GM21825 (cell line): ENCODE data around the gene EHD4.
A peak's percentile ranks its signal among the peaks of the same experiment; 100 is the strongest.

ENCODE experiments used
- ATAC-seq: cut with Tn5 transposase; IDR thresholded peaks from one replicate; pipeline ENCODE4 v1.9.1; 2021; ENCODE audit warnings: mild to moderate bottlenecking, moderate library complexity; ENCODE audit not compliant: unreplicated experiment

Gene EHD4

DNA sequence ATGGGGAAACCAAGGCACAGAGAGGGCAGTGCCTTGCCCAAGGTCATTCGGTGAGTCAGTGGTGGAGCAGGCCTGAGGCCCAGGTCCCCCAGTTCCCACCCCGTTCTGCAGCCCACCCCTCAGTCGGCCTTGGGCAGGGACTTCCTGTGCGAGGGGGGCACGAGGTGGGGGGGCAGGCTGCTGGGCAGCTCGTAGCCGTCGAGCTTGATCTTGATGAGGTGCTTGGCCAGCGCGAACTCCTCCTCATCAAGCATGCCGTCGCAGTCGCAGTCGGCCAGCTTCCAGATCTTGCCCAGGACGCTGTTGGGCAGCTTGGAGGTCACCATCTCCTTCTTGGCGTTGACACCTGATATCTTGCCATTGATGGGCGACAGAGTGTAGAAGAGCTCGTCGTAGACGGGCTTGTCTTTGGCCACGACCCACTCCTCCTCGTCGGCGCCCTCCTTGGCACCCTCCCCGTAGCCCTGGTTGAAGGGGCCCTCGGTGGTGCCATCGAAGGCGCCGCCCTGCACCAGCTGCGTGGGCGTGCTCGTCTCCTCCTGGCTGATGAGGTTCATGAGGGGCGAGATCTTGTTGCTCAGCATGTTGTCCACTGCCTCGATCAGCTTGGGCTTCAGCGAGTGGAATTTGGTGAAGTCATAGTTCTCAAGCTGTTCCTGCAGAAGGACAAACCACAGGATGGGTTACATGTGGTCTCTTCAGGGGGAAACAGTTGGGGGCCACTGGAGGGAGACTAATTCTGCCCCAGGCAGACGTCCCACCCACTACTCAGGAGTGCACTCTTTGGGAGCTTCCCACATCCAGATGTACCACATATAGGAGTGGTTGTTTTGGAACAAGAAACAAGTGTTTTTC lies 71.6 kb downstream of the EHD4 start:
- no peak for ATAC-seq

DNA sequence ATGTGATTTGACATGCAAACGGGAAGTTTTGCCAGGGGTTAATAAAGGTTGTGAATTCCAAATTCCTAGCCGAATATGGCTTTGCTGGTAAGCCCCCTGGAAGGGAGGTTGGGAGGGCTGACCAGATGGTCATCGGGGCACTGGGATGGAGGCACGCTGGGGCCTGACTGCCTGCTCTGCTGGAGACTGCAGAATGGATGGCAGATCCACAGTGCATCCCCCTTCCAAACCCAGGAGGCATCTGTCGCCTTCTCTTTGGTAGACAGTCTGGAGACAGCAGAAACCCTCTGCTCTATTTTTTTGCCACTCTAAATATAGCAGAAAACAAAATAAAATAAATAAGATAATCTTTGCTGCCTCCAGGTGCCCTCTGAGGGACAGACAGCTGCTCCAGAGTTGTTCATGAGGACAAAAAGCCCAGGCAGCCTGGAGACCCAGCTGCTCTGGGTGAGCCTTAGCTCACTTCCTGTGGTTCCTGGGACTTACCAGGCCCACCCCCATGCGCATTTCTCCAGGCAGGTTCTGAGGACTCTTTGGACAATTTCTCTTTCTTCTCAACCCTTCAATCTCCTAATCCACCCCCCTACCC lies 72.4 kb downstream of the EHD4 start:
- ATAC-seq, result no peak

DNA sequence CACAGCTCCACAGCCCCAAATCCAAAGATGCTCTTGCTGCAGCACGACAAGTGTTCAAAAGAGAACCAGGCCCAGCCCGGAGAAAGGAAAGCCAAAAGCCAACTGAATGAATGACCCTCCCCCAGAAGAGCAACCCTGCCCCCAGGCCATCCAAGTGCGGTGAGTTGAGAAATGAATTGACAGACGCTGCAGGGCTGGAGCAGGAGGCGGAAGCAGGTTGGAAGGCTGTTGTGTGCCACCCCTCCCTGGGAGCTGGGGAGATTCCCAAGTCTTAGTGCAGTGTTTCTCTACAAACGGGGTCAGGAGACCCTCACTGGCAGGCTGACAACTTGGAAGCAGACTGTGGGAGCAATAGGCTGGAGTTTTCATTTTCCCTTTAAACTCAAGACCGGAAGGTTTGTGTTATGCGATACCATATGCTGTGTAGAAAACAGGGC lies 75.0 kb downstream of the EHD4 start:
- no peak for ATAC-seq

DNA sequence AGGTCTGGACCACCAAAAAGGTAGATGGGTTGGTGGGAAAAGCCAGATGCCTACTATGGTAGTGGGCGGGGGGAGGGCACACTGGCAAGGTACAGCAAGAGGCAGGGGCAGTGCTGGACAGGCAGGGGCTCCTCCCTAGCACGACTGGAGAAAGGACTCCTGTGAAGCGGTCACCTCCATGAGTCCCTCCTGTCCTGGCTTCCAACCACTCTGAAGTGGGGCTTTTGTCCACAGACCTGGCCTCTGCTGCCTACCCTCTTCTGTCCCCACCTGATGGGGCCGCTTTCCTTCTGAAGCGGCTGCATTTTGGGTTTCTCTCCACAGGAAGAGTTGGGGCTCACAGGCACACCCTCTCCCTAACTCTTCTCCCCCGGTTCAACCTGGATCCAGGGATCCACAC lies 75.8 kb downstream of the EHD4 start:
- ATAC-seq, result no peak

DNA sequence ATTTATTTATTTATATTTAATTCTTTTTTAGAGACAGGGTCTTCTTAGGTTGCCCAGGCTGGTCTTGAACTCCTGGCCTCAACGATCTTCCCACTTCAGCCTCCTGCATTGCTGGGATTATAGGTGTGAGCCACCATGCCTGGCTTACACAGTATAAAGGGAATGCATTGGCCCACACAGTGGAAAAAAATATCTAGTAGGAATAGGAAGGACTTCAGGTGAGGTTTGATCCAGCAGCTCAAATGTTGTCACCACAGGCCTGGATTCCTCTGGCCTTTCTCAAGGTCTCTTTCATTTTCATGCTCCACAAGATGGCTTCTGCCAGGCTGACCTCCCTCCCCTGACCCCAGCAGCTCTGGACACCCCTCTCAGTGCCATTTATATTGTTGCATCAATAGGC lies 76.4 kb downstream of the EHD4 start:
- no peak for ATAC-seq

DNA sequence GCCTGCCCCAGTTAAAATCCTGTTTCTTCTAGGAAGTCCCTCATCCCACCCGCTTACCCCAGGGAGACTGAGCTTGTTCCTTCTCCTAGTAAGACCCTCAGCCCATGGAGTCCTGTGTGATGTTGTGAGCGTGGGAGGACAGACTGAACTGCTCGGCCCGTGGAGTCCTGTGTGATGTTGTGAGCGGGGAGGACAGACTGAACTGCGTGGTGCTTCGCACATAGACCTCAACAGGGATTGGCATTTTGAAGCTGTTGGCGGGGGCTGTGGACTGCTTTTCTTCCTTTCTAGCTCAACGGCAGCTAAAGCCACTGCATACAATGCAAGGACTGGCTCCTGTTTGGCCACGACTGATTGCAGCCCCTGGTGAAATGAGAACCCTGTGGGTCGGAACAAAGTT lies 76.9 kb downstream of the EHD4 start:
- ATAC-seq, result no peak

DNA sequence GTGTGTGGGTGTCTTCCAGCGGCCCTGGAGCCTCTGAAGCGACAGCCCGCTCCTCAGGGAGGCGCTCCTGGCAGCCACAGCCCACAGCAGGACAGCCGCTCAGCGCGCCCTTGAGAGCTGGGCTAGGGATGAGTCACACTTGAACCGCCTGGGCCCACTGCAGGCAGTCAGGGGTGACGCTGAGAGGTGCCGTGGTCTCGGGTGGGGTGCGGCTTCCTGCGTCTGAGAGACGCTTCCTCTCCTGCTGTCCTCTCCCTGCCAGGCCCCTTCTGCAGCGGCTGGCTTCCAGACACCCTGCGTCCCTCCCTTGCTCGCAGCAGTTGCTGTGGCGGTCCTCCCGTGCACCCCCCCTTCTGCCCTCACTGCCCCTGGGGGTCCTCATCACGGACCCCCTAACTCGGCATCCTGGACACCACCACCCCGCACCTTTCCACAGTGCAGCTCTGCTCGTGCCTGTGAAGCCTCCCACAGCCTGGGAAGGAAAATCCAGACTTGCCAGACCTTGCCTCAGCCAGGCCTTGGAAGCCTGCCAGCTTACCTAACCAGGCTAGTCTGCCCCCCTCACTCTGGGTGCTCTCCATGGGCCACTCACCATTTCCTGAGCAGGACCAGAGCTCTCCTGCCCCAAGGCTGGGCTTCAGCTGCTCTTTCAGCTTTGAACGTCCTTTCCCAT lies 77.4 kb downstream of the EHD4 start:
- ATAC-seq, result peak; percentile 87

DNA sequence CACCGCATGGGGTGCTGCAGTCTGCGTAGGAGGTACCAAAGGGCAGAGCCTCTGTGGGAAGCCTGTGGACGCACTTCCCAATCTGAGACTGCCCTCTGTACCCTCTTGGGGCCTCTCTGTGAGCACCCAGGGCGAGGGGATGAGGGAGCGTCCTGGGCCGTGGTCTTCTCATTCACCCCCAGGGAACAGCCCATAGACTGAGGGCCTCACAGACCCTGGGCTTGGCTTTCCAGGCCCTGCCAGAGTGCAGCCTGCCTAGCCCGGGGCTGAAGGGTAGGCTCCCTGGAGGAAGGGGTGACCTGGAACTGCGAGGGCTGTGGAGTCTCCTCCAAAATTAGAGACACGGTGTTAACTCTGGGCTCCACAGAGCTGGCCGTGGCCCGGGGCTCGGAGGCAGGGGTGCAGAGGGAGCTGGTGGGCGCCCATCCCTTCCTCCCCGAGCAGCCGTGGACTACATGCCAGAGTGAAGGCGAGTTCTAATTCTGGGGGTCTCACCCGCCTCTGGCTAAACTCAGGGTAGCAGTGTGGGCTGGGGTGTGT lies 78.0 kb downstream of the EHD4 start:
- ATAC-seq, result no peak

DNA sequence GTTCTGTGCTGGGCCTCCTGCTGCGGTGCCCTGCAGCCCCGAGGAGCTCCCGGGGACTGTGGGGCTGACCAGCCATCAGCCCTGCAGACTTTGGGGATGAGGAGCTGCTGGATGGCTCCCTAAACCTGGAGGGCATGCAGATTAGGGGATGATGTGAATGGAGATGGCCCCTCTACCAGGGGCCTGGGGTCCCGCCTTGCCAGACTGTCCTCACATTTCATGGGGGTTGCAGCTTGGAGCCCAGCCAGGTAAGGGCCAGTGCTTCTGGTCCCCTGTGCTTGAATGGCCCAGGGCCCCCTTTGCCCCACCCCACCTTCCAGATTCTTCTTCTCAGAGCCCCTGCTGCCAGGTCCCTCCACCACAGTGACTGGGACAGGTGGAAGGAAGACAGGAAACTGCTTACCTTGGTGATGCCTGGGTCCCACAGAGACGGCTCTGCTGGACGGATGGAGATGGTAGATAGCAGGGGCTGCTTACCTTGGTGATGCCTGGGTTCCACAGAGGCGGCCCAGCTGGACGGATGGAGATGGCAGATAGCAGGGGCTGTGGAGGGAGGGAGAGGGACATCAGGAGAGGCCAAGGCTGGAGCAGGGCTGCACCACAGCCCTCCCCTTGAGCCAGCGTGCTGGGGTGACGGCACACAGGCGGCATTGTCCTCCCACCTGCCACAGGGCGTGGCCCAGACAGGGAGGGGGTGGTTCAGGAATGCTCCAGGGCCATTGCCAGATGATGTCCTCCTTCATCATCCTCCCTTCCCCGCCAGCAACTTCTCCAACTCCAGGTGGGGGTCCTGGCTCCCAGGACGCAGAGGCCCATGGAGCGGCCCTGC lies 78.7 kb downstream of the EHD4 start, which contains the start of gene SPTBN5:
Gene SPTBN5, minus strand, starts transcription at position 632 of the 829 bp plus-strand sequence. Its CDS starts 556 bp downstream, at position 76.
- ATAC-seq, result no peak

DNA sequence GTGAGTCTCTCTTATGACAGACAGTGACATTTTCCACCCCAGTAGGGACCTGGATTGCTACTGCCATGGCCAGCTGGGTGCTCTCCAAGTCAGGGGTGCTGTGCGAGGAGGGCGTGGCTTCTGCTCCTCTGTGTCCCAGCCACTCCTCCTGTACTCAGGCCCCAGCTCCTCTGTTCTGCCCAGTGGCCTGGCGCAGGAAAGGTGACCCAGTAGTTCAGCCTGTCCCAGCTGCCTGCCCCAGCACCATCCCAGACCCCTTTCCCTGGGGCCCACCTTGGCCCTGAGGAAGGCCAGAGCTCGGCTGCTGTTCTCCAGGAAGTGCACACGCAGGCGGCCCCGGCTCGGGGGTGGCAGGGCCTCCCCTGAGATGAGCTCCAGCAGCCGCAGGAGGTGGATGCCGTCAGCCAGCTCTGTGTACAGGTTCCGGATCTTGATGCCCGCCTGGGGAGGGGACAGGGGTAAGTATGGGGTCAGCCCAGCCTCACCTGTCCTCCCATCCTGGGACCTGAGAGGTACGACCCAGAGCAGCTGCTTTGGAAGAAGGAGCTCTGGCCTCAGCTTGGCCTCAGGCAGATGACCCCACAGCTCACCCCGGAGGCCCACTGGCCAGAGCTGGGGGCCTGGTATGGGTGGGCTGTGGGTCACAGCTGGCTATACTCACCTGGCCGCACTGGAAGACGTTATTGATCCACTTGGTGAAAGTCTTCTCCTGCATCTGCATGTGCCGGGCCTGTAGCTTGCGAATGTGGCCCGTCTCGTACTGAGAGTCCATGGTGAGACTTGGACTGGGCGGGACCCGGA lies 79.5 kb downstream of the EHD4 start:
- ATAC-seq, result no peak

DNA sequence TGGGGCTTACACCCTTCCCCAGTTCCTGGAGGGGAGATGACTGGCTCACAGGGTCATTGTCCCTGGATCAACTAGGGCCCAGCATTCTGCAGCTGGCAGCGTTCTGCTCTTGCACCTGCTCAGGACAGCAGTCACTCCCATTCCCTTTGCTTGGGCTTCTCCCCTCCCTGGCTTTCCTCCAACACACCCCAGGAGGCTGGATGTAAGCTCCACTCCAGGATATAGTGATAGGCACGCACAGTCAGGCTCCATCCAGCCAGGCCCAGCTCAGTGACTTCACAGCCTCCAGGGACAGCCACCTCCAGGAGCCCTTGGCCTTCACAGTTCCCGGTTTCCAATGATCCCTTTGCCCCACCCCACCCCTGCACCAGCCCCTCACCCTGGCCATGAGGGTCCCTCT lies 80.4 kb downstream of the EHD4 start:
- ATAC-seq, result no peak

DNA sequence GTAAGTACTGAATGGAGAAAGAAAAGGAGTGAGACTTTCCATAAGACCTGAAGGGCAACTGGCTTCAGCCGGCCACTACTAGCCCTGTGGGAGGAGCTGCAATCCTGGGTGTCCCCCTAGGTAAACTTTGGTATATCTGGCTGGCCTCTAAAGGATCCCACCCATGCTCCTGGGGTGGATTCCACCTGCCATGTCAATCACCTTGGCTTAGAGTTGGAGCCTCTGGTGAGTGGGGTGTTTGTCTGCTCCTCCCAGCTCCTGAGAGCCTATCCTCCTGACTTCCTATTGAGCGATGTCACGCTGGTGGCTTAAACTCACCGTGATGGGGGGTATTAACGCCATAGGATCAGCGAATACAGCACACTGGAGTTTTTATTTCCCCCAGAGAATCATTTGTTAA lies 81.1 kb downstream of the EHD4 start:
- no peak for ATAC-seq

DNA sequence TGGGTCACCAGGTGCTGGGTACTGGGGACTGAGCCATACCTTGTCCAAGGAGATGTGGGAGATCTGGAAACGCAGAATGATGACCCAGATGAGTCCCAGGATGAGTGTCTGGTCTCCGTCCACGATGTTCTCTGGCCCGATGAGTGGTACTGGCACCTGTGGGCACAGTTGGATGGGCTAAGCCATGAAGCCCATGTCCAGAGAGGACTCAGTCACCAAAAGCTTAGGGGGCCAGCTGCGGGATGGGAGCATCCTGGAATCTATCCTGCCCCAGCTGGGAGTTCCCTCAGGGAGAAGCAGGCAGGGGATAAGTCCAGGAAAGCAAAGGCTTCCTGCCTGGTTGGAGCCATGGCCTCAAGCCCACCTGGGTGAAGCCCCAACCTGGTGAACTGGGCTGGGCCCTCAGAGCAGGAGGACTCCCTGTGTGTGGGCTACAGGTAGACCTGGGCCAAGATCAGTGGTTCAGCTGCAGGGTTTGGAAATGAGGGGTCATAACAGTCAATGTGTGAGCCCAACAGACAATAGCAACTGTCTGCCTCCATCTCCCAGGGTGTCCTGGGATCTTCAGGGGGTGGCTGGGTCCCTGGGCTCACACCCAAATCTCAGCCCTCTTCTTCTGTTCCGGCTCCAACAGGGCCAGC lies 82.2 kb downstream of the EHD4 start:
- ATAC-seq, result no peak

DNA sequence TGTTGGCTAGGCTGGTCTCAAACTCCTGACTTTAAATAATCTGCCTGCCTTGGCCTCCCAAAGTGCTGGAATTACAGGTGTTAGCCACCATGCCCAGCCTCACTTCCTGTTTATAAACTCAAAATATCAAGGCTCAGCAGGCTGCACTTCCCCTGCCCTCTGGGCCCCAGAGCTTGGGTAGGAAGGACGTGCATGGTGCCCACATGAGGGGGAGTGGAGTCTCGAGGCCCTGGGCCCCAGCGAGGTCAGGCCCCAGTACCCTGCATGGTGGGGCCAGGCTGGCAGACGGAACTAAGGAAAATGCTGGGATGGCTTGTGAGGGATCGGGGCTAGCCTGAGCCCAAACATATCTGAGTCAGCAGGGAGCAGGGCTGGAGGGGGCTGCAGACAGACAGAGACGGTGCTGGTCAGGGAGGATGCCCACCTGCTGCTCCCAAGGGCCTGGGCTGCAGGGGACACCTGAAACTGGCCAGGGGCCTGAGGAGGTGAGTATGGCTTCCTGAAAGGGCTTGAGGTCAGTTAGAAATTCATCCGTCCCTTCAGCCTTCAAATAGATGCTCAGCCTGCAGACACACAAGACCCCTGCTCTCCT lies 83.6 kb downstream of the EHD4 start:
- ATAC-seq, result no peak

DNA sequence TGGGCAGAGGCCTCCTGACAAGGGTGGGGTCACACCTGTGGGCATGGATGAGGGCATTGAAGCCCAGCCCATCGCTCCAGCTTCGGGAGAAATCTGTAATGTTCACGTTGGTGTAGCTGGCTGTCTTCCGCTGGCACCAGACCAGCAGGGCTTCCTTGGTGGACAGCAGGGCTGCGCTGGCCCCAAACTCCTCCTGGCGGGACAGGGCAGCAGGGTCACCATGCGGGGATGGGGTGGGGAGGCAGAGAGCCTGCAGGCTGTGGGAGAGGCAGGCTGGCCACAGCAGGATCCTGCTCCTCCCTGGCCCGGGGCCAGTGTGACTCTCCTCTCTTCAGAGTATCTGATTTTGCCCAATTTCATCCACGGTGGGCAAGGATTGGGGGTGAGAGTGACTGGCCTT lies 84.5 kb downstream of the EHD4 start:
- ATAC-seq, result no peak

DNA sequence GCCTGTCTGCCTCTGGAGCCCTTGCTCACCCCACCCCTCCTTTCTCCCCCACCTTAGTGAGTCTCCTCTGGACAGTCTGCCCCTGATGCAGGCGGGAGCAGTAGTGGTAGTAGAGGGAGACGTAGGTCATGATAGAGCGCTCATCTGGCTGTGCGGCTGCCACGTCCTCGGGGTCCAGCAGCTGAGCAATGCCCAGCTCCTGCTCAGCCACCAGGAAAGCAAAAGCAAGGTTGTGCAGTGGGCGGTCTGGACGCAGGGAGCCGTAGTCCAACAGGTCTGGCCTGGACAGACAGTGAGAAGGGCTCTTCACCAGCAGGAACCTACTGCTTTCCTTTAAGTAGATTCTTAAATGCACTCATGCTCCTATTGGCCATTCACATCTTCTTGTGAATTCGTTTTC lies 85.2 kb downstream of the EHD4 start:
- ATAC-seq, result no peak

DNA sequence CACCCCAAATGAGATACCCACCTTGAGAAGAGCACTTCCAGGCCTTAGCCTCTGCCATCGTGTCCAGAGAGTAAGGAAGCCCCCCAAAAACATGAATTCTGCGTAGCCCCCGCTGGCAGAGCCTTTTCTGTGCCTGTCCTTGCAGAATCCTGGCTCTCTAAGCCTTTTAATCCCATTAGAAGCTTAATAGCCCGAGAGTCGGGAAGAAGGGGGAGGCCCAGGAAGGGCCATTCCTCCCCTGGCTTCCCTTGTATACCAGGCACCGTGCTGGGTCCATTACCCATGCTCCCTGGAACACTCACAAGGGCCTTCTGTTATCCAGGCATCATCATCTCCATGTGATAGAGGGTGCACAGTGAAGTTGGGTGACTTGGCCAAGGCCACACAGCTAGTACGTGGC lies 85.6 kb downstream of the EHD4 start:
- ATAC-seq, result no peak

DNA sequence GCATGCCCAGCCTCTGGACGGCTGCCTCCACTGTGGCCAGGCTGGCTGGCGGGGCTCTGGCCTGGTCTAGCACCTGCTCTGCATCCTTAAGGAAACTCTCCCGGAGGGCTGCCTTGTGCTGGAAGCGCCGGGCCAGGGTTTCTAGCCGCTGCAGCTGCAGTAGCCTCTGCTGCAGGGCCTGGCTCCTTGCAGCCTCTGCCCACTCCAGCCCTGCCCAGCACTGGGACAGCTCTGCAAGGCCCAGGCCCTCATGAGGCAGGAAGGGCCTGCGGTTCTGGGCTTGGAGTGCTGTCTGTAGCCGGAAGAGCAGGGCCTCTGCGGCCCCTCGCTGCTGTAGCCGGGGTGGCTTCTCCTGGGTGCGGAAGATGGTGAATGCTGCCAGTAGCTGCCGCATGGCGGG lies 86.5 kb downstream of the EHD4 start:
- ATAC-seq, result no peak

DNA sequence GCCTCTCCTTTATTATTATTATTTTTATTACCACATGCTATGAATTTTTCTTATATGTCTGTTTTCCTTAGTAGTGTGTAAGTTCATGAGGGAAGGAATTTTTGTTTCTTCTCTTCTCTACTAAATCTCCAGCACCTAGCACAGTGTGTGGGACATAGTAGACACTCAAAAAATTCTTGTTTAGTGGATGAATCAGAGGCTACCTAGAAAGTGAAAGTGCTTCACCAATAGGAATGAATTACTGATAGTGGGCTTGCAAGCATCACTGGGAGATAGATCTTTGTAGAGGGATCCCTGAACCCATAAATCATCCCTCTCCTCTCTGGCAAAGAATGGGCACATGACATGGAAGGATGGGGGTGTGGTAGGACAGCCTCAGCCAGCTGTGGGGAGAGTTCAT lies 87.0 kb downstream of the EHD4 start:
- no peak for ATAC-seq
